DMS114 treated with DMSO at 0.1 percent for 48 hours (cell line): Measurements from ENCODE around the gene FRMD8.
"Not testable (repeated sequence)": the region's sequence is repeated elsewhere in the genome, so short reads cannot be mapped to it uniquely, and the experiment has no call there.

Experiments used
- DNase-seq: peaks from one replicate; lab custom pipeline; 2025; ENCODE audit not compliant: unreplicated experiment; lab: John Stamatoyannopoulos, UW

The FRMD8 gene

GRCh38 chr11:65413077-65413664 is 26.7 kb downstream of the FRMD8 start:
- not testable (repeated sequence) for DNase-seq

DNA sequence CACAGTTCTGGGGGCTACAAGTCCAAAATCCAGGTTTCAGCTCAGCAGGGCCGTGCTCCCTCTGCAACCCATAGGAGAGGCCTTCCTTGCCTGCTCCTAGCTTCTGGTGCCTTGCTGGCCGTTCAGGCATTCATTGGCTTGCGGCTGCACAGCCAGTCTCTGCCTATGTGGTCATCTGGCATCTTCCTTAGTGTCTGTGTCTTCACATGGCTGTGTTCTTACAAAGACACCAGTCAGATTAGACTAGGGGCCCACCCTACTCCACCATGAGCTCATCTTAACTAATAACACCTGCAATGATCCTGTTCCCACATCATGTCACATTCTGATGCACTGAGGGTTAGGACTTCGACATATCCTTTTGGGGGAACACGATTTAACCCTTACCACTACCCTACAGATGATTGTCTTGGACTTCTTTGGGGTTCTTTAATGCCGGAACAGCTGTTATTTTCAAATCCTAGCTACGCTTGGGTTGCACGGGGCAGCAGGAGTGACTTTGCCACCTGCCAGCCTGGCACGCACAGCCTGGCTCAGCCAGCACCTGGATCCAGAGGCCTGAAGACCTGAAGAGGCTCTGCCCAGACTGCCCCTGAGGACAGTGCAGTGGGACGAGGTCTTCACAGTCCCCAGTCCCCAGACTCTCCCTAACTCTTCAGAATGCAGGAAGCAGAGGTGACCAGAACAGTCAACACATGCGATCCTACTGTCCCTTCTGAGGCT is 28.5 kb downstream of the FRMD8 start:
- no peak for DNase-seq

GRCh38 chr11:65415499-65416340 is 29.3 kb downstream of the FRMD8 start:
- no peak for DNase-seq

DNA sequence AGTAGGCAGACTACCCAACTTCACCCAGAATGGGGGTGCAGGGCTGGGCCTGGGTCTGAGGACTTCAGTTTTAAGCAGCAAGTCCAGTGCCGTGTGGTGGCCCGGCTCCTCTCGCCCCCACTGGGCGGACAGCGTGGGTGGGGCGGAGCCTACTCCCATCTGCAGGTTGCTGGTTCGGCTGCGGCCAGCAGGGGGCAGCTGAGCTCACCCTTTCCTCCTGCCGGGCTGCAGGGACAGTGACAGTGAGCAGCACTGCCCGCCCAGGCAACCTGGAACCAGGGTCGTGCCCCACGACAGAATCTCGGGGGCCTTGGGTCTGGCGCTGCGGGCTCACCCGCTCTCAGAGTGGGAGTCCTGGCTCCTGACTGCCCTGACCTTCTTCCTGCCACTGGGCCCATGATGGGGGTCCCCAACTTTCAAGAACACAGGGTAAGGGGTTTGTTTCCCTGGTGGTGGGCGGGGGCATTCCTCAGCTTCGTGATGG is 29.9 kb downstream of the FRMD8 start:
- peak; percentile 70 for DNase-seq

DNA sequence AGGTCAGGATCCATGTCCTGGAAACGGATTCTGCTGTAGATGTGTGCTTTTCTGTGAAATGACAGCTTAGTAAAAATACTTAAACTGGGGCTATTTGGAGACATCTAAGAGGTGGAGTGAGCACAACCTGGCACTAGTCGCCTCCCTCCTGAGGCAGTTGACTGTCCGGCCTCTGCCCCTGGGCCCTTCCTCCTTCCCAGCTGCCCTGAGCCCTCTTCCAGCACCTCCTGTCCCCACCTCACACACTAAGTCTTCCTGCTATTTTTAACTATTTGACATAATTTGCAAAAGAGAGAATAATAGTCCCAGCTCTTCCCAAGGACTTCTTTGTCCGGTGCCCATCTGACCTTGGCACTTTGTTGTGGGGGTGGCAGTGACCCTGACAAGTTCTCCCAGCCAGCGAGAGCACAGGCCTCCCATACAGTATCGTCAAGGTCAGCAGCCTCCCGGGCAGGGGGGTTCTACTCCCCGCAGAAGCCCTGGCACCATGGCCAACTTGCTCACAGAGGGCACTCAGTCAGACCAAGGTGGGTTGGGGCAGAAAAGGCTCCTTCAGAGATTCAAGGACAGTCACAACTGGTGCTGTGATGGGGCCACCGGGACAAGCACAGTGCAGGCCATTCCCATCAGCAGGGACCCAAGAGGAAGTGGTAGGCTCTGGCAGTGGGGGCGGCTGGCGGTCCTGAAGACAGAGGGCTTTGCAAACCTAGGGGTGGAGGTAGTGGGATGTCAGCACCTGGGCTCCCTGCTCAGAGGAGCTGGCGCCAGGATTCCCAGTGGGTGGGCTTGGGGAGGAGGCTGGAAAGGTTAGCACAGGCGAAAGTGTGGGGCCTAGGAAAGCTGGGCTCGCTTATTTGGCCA is 30.6 kb downstream of the FRMD8 start:
- no peak for DNase-seq

- DNase-seq = no peak
These were observed 31.4 kb downstream of the FRMD8 start for GRCh38 chr11:65417702-65418430.

GRCh38 chr11:65418431-65418680 is 31.9 kb downstream of the FRMD8 start:
- no peak for DNase-seq

GRCh38 chr11:65418681-65419459 is 32.4 kb downstream of the FRMD8 start:
- no peak for DNase-seq

- DNase-seq = no peak
These were observed 33.0 kb downstream of the FRMD8 start for GRCh38 chr11:65419460-65419771.

DNA sequence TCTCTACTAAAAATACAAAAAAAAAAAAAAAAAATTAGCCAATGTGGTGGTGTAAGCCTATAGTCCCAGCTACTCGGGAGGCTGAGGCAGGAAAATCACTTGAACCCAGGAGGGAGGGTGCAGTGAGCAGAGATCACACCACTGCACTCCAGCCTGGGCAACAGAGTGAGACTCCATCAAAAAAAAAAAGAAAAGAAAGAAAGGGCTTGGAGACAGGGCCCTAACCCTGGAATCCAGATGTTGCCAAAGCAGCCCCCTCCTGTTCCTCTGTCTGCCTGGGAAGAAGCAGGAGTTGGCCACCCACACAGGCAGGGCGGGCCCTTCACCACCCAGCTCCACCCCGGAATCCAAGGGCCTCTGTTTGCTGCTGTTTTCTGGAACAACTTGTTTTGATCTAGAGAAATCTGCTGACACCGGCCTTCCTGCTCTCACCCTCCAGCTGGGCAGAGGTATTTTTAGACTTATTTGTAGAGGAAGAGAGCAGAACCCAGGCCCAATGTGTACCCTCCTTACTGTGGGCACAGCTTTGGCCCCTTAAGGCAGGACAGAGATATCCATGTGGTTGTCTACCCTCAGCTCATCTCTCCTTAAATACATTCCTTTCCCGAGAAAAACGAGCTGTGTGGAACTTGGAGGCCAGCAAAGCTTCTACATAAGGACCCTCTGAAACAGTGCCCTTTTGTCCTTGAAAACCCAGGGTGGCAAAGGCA is 33.5 kb downstream of the FRMD8 start:
- DNase-seq = no peak

DNA sequence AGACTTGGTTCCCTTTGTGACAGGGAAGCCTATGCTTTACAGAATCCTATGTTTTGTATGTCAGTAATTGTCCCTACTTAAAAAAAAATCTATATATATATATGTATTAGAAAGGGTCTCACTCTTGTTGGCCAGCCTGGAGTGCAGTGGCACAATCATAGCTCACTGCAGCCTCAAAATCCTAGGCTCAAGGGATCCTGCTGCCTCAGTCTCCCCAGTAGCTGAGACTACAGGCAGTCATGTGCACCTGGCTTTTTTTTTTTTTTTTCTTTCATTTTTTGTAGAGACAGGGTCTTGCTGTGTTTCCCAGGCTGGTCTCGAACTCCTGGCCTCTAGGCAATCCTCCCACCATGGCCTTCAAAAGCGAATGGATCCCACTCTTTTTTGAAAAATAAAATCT is 34.1 kb downstream of the FRMD8 start:
- DNase-seq = no peak

DNA sequence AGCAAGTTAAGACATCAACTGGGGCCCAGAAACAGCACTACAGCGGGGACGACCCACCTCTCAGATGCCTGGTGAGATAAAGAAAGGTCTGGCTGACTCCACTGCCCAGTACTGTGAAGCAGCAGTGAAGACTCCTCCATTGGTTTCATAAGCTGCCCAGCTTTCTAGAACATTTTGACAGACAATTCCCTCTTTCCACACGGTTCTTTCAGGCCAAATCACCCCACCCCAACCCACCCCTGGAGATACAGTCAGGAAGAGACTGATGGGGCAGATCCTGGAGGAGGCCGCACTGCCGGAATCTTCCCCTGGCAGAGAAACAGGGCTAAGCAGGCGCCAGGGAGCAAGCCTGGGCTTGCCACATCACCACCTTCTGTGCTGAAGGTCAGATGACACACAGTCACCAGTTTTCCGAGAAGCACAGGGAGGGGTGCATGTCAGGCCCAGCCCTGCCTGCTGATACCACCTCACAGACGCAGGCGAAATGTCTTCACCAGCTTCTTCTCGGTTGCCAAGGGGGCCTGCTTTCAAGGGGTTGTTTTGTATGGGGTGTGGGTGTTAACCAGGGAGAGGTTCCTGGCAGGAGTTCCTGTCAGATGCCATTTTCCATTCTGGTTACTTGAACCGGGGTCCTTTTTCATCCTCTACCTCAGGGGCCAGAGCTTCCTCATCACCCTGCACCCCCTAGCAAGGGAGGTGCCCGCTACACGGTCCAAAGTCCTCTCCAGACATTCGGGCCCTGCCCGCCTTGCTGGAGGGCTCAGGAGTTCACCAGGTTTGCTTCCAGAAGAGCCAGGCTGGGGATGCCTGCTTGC is 34.7 kb downstream of the FRMD8 start:
- no peak for DNase-seq

DNA sequence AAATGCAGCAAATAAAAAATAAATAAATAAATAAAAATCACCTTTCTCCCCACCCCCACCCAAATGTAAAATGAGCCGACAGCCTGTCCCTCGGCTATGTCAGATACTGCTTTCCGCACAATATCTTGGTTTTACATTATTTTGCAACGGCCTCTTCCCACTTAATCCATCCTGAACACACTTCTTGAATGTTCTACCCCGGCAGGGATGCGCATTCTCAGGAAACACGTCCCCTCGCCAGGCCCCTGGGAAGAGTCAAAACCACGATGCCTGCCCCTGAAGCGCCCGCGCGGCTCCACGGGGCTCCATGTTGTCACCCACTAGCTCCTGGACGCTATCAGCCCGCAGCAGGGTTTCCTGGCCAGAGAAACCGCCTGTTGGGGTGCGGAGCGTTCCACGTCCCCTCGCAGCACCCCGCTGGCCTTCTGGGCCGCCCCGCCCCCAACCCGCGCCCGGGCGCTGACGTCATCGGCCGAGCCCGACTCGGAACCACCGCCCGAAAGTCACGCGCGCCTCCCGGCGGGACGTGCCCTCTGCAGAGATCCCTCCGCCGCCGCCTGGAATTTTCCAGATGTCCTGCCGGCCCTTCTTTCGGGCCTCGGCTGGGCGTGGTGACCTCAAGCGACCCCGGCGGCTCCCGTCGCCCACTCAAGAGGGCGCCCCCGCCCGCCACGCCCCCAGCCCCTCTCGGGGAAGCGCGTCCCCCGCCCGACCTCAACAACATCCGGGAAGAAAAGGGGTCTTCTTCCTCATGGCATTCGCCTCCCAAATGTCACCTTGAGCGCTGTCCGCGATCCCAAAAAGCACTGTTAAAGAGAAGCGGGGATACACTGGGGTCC is 35.6 kb downstream of the FRMD8 start:
- DNase-seq = peak; percentile 78

GRCh38 chr11:65422633-65423515 is 36.4 kb downstream of the FRMD8 start, which contains the start of gene NEAT1:
Gene NEAT1, plus strand, starts transcription at chr11:65422798.
- DNase-seq = peak; percentile 56

GRCh38 chr11:65423516-65424204 is 37.2 kb downstream of the FRMD8 start:
- DNase-seq = no peak
